Ramos (cell line): ENCODE measurements around the gene TMOD2.

Experiments
- in situ Hi-C: fragments of 300-500 bp; cut with MboI; formaldehyde crosslinking; loops from one replicate; pipeline ENCODE4 v1.14.3; 2022; ENCODE audit warnings: low sequenced_read_pairs; ENCODE audit not compliant: unreplicated experiment

TMOD2 gene

DNA sequence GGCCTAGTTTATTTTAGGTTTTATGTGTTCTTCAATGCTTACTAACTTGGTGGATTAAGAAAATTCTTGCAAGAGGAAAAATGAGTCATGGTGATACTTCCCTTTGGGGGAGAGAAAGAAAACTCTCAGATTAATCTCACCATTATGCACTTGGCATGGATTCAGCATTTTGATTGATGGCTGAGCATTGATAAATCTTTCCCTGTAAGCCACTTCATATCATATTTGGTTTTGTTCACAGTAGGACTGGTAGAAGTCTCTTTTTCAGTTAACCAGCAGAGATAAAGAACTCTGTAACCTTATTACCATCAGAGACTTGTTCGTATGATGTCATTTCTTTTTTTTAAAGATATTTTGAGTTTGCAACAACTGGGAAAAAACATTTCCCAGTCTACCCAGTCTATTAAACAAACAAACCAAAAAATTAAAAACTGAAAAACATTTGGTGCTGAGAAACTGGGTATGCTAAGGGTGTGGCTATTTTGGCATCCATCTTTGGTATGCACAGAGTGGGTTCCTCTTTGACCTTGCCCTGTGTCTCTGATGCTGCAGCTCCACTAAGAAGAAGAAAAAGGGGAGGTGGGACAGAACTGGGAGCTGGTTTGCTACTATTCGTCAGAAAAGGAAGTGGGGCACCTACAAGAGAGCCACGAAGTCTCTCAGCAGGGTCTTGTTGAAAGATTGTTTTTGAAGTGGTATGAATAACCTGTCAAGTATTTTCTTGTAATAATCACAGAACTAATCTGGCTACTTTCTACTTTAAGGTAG is 95.2 kb downstream of the TMOD2 start:
- in situ Hi-C loops = no loop called here

DNA sequence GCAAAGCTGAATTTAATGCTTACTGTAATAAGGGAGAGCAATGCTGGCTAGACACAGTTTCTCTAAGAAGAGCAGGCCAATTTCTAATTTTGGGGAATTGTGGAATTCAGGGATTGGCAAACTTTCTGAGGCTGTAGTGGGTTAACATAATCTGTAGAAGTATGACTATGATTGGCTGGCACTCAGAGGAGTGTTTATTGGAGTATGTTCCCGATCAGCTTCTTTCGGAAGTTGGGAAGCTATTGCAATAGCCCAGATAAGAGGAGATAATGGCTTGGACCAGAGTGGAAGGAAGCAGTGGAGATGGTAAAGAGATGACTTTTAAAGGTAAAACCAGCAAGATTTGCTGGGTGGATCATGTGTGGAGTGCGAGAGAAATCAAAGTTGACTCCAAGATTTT is 97.4 kb downstream of the TMOD2 start:
- in situ Hi-C loops = no loop called here

DNA sequence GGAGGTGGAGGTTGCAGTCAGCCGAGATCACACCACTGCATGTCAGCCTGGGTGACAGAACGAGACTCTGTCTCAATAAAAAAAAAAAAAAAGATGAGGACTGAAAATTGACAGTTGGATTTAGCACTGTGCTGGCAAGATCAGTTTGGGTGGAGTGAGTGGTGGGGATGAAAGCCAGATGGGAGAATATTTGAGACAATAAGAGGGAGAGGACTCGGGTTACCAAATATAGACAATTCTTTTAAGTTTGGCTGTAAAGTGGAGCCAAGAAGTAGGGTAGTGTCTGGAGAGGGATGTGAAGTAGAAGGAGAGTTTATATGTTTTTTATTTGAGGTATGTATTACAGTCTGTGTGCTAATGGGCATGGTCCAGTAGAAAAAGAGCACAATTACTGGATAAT is 98.5 kb downstream of the TMOD2 start:
- in situ Hi-C loops = no loop called here

DNA sequence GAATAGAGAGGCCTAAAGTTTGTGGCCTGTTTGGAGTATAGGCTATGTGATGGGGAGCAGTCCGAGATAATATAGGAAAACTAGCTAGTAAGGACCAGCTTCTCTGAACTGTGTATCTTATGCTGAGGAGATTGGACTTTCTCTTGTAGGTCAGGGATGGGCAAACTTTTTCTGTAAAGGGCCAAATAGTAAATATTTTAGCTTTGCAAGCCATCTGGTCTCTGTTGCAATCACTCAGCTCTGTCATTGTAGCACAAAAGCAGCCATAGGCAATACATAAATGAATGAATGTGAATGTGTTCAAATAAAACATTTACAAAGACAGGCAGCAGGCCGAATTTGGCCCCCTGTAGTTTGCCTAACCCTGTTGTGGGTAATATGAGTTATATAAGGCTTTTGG is 102.6 kb downstream of the TMOD2 start:
- in situ Hi-C loops = no loop called here

DNA sequence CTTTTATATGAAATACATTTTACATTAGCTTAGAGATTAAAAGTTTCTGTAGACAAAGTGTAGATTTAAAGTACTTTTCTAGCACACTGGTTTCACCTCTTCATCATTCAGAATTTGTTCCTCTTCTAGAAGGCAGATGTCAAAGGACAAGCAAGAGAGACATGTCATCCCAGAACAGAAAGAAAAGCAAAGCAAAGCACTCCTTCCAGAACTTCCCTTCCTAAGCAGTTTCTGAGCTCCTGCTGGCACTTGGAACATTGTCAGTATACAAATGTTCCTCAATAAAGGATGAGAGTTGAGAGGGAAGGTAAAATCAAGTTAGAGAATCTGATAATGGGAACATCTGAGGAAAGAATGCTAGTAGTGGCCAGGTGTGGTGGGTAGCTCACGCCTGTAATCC is 104.2 kb downstream of the TMOD2 start:
- in situ Hi-C loops = no loop called here

DNA sequence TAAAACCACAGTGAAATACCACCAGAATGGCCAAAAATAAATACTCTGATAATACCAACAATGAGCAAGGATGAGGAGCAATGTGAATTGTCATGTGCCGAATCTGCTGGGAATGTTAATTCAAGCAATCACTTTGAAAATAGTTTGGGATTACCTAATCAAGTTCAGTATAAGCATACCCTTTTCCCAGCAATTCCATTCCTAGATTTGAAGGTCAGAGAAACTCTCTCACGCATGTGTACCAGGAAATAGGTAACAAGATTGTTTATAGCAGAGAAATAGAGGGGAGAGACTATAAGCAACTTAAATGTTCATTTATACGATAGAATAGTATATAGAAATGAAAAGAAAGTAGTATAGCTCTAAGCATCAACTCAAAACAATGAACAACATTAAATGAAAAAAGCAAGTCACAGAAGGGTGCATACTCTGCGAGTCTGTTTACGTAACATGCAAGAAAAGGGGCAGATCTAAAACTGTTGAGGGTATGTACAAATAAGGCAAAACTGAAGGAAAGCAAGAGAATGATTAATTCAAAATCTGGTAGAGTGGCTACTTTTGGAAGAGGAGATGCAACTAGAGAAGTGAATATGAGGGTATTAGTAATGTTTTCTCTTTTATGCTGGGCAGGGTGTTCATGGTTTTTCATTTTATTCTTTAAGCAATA is 105.5 kb downstream of the TMOD2 start:
- in situ Hi-C loops = no loop called here

DNA sequence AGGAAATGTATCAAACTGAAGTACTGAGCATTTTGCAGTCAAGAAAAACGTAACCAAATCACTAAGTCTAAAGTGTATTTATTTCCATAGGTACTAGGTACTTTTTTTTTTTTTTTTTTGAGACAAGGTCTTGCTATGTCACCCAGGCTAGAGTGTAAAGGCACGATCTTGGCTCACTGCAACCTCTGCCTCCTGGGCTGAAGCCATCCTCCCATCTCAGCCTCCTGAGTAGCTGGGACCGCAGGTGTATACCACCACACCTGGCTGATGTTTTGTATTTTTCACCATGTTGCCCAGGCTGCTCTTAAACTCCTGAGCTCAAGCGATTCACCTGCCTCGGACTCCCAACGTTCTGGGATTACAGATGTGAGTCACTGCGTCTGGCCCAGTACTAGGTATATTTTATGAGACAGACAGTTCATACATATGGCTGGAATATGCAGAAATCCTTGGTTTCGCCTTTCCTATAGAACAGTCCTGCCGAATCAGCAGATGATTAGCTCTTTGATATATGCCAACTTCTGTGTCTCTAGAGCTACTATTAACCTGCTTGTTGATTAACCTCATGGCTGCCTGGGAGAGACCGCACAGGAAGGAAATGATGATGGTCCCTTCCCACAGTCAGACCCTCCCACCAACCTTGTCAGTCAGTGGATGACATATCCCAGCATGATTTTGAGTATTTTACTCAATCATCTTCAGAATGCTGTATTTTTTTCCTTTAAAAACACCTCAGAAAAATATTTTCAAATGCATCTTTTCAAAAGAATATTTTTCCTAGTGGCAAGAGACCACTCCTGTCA is 110.4 kb downstream of the TMOD2 start:
- in situ Hi-C loops = no loop called here

DNA sequence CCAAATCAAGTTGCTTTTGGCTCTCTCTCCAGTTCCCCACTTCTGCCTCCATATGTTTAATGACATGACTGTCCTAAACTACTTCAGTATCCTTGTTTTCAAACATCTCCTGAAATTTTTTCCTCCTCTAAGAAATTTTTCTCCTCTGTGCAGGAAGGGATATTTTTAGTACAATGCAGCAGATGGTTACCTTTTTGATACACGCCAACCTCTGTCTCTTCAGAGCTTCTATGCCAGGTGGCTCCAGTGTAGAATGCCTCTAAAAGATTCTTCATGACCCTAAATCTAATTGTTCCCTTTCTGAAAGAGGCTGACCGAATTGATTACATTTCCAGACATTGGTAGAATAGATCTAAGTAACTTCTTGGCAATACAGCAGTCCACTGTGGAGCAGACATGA is 111.7 kb downstream of the TMOD2 start:
- in situ Hi-C loops = no loop called here

DNA sequence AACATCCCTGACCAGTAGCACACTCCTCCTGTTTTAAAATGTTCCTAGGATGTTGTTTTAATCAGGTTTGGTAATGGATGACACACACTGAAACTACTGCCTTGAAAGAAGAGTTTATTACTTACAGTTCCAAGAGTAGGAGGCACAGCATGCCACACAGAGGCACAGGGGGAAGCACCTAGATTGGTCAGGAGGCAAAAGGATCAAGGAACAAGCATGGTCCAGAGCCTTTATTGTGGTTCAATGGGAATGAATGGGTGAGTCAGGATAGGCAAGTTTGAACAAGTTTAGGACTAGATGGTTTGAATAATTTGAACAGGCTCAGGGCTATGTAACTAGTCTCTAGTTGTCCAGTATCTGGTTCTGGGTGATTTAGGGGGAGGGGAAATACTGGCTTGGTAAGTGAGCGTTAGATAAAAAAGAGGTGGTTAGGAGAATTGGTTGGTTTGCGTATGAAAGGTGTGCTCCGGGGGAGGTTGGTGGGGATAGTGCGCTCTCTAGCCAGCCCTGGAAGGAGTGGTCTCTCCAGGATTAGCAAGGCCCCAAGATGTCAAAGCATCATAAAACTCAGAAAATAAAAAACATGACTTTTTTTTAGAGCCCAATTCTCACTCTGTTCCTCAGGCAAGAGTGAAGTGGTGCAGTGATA is 113.1 kb downstream of the TMOD2 start:
- in situ Hi-C loops = no loop called here

DNA sequence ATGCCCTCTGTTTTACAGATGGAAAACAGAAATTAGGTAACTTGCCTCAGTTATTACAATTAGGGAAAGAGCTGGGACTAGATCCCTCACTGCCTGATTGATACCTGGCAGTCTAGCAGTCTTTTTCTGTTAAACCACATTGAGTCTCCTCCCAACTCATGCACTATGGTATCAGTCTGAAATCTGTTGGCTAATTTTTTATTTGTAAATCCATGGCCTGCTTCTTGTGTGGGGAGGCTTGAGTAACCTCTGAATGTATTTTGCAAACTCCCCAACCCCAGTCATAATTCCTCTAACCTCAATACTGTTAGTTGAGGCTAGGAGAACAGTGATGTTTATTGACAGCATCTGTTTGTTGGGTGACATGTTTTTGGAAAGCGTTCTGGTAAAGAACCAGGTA is 113.9 kb downstream of the TMOD2 start:
- in situ Hi-C loops = no loop called here
